Endothelial cell of umbilical vein (primary cell): Measurements from ENCODE around the gene TOGARAM2.

Experiments
- EZH2 ChIP-seq: IDR thresholded peaks from 2 replicates; pipeline ENCODE4 v1.6.1; 2012; ENCODE audit warnings: borderline replicate concordance, low read depth, mild to moderate bottlenecking, moderate library complexity, low read length, inconsistent platforms; ENCODE audit not compliant: severe bottlenecking
- GATA2 ChIP-seq: IDR thresholded peaks from 2 replicates; pipeline ENCODE4 v1.7.0; 2011; ENCODE audit warnings: low read depth, mild to moderate bottlenecking, moderate library complexity, mixed read lengths, low read length; ENCODE audit not compliant: insufficient read length, insufficient read depth
- POLR2A ChIP-seq: IDR thresholded peaks from 2 replicates; pipeline ENCODE4 v1.6.1; 2012; ENCODE audit warnings: low read depth, mild to moderate bottlenecking, control low read depth, low read length
- POLR2AphosphoS5 ChIP-seq: IDR thresholded peaks from 2 replicates; pipeline ENCODE4 v1.6.1; 2012; ENCODE audit warnings: low read depth, mild to moderate bottlenecking, control low read depth, low read length, moderate library complexity; ENCODE audit not compliant: insufficient read depth
- TF ChIP-seq, protein P1 (sequence below), 2 donors: IDR thresholded peaks; 1 replicate in 1 of 2; 2 replicates in 1 of 2; pipeline ENCODE4 v1.5.1; 2011; ENCODE audit warnings: low read length in 2 of 2, mild to moderate bottlenecking in 2 of 2, moderate library complexity in 2 of 2, control low read depth in 1 of 2, inconsistent platforms in 1 of 2, low read depth in 1 of 2; ENCODE audit not compliant: insufficient read depth in 1 of 2; ENCODE audit errors: extremely low read depth in 1 of 2

GRCh38 chr2:28994074-28994473, 13.0 kb downstream of the TOGARAM2 start:
- TF ChIP-seq POLR2A, result no peak
- no peak for TF ChIP-seq POLR2AphosphoS5
- TF ChIP-seq, protein P1, sequence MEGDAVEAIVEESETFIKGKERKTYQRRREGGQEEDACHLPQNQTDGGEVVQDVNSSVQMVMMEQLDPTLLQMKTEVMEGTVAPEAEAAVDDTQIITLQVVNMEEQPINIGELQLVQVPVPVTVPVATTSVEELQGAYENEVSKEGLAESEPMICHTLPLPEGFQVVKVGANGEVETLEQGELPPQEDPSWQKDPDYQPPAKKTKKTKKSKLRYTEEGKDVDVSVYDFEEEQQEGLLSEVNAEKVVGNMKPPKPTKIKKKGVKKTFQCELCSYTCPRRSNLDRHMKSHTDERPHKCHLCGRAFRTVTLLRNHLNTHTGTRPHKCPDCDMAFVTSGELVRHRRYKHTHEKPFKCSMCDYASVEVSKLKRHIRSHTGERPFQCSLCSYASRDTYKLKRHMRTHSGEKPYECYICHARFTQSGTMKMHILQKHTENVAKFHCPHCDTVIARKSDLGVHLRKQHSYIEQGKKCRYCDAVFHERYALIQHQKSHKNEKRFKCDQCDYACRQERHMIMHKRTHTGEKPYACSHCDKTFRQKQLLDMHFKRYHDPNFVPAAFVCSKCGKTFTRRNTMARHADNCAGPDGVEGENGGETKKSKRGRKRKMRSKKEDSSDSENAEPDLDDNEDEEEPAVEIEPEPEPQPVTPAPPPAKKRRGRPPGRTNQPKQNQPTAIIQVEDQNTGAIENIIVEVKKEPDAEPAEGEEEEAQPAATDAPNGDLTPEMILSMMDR (IDR thresholded peaks at IDR 0.05; ENCODE audit: extremely low read depth in 1 of 2, insufficient read depth in 1 of 2, low read depth in 1 of 2, low read length in 2 of 2), result no peak
- no peak for TF ChIP-seq GATA2
- no peak for TF ChIP-seq EZH2
